CD8-positive, alpha-beta memory T cell (primary cell): Measurements from ENCODE around the gene CTNNA3. TPM values are rescaled to one million over a fixed set of nuclear protein-coding genes. Genes with fewer than 3 reads are reported as not detected.

Source experiments
- CTCF ChIA-PET: fragments of 350-600 bp; sonication (Branson Sonifier 250); formaldehyde crosslinking; loops from one replicate; lab custom pipeline; 2021; ENCODE audit warnings: antibody characterized with exemption; lab: Charles Lee
- POLR2A ChIA-PET: fragments of 350-600 bp; sonication (Branson Sonifier 250); formaldehyde crosslinking; loops from one replicate; lab custom pipeline; 2021; ENCODE audit warnings: antibody characterized with exemption; lab: Charles Lee
- DNase-seq, 5 donors: peaks; one replicate each; pipeline versions ENCODE4 v3.0.0 to v3.0.0-alpha.2; 2020 to 2022; ENCODE audit warnings: mixed read lengths in 1 of 5
- H3K27ac ChIP-seq: one replicate; pipeline ENCODE4 v1.7.0; 2013; ENCODE audit warnings: low read depth, mild to moderate bottlenecking, low read length, moderate library complexity
- H3K27me3 ChIP-seq: 2 replicates; pipeline ENCODE4 v1.7.0; 2013; ENCODE audit warnings: low read length, mild to moderate bottlenecking; ENCODE audit not compliant: insufficient read depth, poor library complexity, severe bottlenecking
- H3K36me3 ChIP-seq: 2 replicates; pipeline ENCODE4 v1.7.0; 2013; ENCODE audit warnings: mild to moderate bottlenecking, low read length, moderate library complexity; ENCODE audit not compliant: insufficient read depth
- H3K4me1 ChIP-seq: 2 replicates; pipeline ENCODE4 v1.7.0; 2013; ENCODE audit warnings: mild to moderate bottlenecking, low read length, moderate library complexity; ENCODE audit not compliant: insufficient read depth
- H3K4me3 ChIP-seq: 2 replicates; pipeline ENCODE4 v1.7.0; 2013; ENCODE audit warnings: mild to moderate bottlenecking, low read length
- H3K9me3 ChIP-seq: 2 replicates; pipeline ENCODE4 v1.7.0; 2013; ENCODE audit warnings: mild to moderate bottlenecking, low read length
- H3K27ac Mint-ChIP-seq, 8 donors: one replicate each; pipeline ENCODE4 v1.8.0; 2020 to 2021; ENCODE audit warnings: mixed read lengths in 8 of 8, mild to moderate bottlenecking in 6 of 8, inconsistent platforms in 3 of 8, moderate library complexity in 3 of 8
- H3K27me3 Mint-ChIP-seq, 2 donors: one replicate each; pipeline ENCODE4 v1.8.0; 2020 to 2021; ENCODE audit warnings: mixed read lengths in 2 of 2, mild to moderate bottlenecking in 1 of 2, moderate library complexity in 1 of 2
- H3K36me3 Mint-ChIP-seq, 3 donors: one replicate each; pipeline ENCODE4 v1.8.0; 2020 to 2021; ENCODE audit warnings: mixed read lengths in 3 of 3, inconsistent platforms in 1 of 3, mild to moderate bottlenecking in 1 of 3
- H3K4me1 Mint-ChIP-seq, 3 donors: one replicate each; pipeline ENCODE4 v1.8.0; 2020 to 2021; ENCODE audit warnings: mixed read lengths in 3 of 3, inconsistent platforms in 1 of 3, mild to moderate bottlenecking in 1 of 3
- H3K4me3 Mint-ChIP-seq, 7 donors: one replicate each; pipeline ENCODE4 v1.8.0; 2020 to 2021; ENCODE audit warnings: mixed read lengths in 7 of 7, mild to moderate bottlenecking in 6 of 7, moderate library complexity in 4 of 7, inconsistent platforms in 2 of 7
- H3K9me3 Mint-ChIP-seq, 5 donors: one replicate each; pipeline ENCODE4 v1.8.0; 2020 to 2022; ENCODE audit warnings: mixed read lengths in 5 of 5, mild to moderate bottlenecking in 3 of 5, moderate library complexity in 2 of 5, inconsistent platforms in 1 of 5
- polyA plus RNA-seq: library from polyadenylated mRNA; unstranded; fragments of 300-500 nt; fragmentation: Illumina TruSeq; gene quantifications from one replicate; pipeline ENCODE4 v1.2.3, GENCODE V29; 2021
- total RNA-seq, 2 experiments: library from RNA; stranded (reverse); gene quantifications; one replicate each; pipeline ENCODE4 v1.2.3, GENCODE V29; 2021

CTNNA3 gene
- total and polyA plus RNA-seq, 3 experiments from 2014 or later: 0.92 TPM; not detected in 2

DNA sequence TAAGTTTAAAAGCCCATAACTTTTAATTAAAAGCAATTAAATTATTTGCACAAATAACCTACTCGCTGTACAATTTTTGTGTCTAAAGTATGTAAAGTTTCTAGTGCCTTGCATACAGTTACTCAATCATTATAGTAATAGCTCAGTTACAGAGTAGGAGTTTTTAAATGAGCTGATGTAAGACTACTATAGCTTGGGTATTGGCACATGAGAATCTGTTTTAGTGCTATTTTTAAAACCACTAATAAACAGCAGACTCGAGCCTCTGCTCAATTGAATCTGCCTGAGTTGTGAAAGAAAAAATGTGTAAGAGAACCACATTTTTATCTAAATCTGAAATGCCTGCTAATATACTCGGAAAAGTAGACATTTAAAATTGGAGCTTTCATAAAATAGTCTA is 31.1 kb downstream of the CTNNA3 start:
- H3K27ac ChIP-seq: no peak overlapping the region
- no peaks in the 10 kb centered on the region for H3K27me3 ChIP-seq
- no peak for DNase-seq
- no peaks in the 10 kb centered on the region for H3K36me3 Mint-ChIP-seq
- H3K4me1 Mint-ChIP-seq: no peaks in the 10 kb centered on the region
- ChIA-PET POLR2A (no interaction called here), CTCF (interaction anchor here (1.4 to 3.5 kb wide), 2 partner anchors 33 to 116 kb away, joined by 4 to 27 read pairs; no protein-coding TSS in a partner anchor)
- no peaks in the 10 kb centered on the region for H3K4me1 ChIP-seq
- H3K27me3 Mint-ChIP-seq: peaks cover 4% of the 10 kb centered on the region in 2 donors
- H3K4me3 ChIP-seq: no peak overlapping the region
- no peaks in the 10 kb centered on the region for H3K36me3 ChIP-seq
- H3K27ac Mint-ChIP-seq: no peak overlapping the region
- H3K9me3 Mint-ChIP-seq: no peaks in the 10 kb centered on the region
- no peaks in the 10 kb centered on the region for H3K9me3 ChIP-seq
- H3K4me3 Mint-ChIP-seq: no peak overlapping the region

- Mint-ChIP-seq H3K27ac (no peak overlapping the region), H3K4me3 (no peak overlapping the region), H3K27me3 (peaks cover 4% of the 10 kb centered on the region in 2 donors), H3K4me1 (no peaks in the 10 kb centered on the region), H3K9me3 (no peaks in the 10 kb centered on the region), H3K36me3 (no peaks in the 10 kb centered on the region)
- ChIA-PET CTCF (interaction anchor here (1.2 to 3.5 kb wide), 3 partner anchors 34 to 117 kb away, joined by 3 to 27 read pairs (median 4); no protein-coding TSS in a partner anchor), POLR2A (no interaction called here)
- Histone ChIP-seq H3K36me3 (no peaks in the 10 kb centered on the region), H3K9me3 (no peaks in the 10 kb centered on the region), H3K4me1 (no peaks in the 10 kb centered on the region), H3K27me3 (no peaks in the 10 kb centered on the region), H3K27ac (no peak overlapping the region), H3K4me3 (no peak overlapping the region)
- DNase-seq: no peak
Measured at GRCh38 chr10:67663449-67664087, 32.4 kb downstream of the CTNNA3 start.

- Mint-ChIP-seq H3K9me3 (no peaks in the 10 kb centered on the region), H3K4me1 (no peaks in the 10 kb centered on the region), H3K4me3 (no peak overlapping the region), H3K27ac (no peak overlapping the region), H3K27me3 (peaks cover 4 to 10% of the 10 kb centered on the region in 2 donors), H3K36me3 (no peaks in the 10 kb centered on the region)
- POLR2A ChIA-PET: no interaction called here
- CTCF ChIA-PET: interaction anchor here (1.2 to 1.4 kb wide), 2 partner anchors 35 to 117 kb away, joined by 3 to 4 read pairs; no protein-coding TSS in a partner anchor
- no peak for DNase-seq
- no peaks in the 10 kb centered on the region for H3K36me3 ChIP-seq
- H3K27ac ChIP-seq: no peak overlapping the region
- H3K4me1 ChIP-seq: no peaks in the 10 kb centered on the region
- H3K27me3 ChIP-seq: no peaks in the 10 kb centered on the region
- no peaks in the 10 kb centered on the region for H3K9me3 ChIP-seq
- no peak overlapping the region for H3K4me3 ChIP-seq
Measured at GRCh38 chr10:67662415-67662814, 33.6 kb downstream of the CTNNA3 start.

DNA sequence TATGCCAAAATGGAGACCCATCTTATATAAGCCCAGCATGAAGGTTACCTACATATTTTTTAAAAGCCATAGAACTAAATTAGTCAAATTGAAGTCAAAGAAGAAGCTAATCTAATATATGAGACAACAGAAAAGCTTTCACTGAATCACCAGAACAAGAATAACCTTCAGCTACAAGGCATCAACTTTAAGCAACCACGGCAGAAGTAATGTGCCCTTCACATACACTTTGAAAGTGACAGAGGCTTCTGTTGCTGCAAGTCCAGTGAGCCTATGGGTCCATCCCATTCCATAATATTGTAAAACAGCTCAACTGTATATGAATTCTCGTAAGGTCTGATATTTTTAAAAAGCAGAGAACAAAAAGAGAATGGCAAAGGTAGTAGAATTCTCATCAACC is 36.5 kb downstream of the CTNNA3 start:
- Mint-ChIP-seq H3K4me3 (no peak overlapping the region), H3K9me3 (no peaks in the 10 kb centered on the region), H3K36me3 (peaks cover 0 to 3% (median 0%) of the 10 kb centered on the region in 3 donors), H3K27me3 (peaks cover 2 to 26% of the 10 kb centered on the region in 2 donors), H3K4me1 (no peaks in the 10 kb centered on the region), H3K27ac (no peak overlapping the region)
- ChIA-PET POLR2A (no interaction called here), CTCF (interaction anchor here (1.1 kb wide), 1 partner anchor 120 kb away, joined by 4 read pairs; no protein-coding TSS in a partner anchor)
- Histone ChIP-seq H3K36me3 (no peaks in the 10 kb centered on the region), H3K4me3 (no peak overlapping the region), H3K9me3 (no peaks in the 10 kb centered on the region), H3K27me3 (no peaks in the 10 kb centered on the region), H3K27ac (no peak overlapping the region), H3K4me1 (no peaks in the 10 kb centered on the region)
- DNase-seq: no peak

- no peak overlapping the region for H3K27ac Mint-ChIP-seq
Measured at GRCh38 chr10:67657775-67658174, 38.2 kb downstream of the CTNNA3 start.

DNA sequence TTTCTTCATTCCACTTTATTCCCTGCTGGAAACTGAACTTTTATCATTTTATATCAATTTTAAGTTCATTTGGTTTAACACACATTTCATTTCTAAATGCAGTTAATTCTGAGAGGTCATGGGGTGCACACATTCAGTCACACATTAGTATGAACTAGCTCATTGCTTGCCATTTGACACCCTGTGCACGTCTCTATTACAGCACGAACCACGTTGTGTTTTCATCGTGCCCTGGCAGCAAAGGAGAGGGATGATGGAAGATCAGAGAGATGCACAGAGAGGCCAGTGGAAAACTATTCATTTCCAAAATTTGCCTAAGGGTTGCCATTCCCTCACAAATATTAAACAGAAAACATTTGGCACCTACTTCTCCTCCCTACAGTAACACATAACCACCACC is 45.4 kb downstream of the CTNNA3 start:
- no peaks in the 10 kb centered on the region for H3K4me1 Mint-ChIP-seq
- Histone ChIP-seq H3K4me3 (no peak overlapping the region), H3K36me3 (no peaks in the 10 kb centered on the region), H3K27me3 (no peaks in the 10 kb centered on the region), H3K9me3 (no peaks in the 10 kb centered on the region), H3K27ac (no peak overlapping the region), H3K4me1 (no peaks in the 10 kb centered on the region)
- H3K36me3 Mint-ChIP-seq: no peaks in the 10 kb centered on the region
- no peak overlapping the region for H3K27ac Mint-ChIP-seq
- no peak for DNase-seq
- POLR2A ChIA-PET: no interaction called here
- no peak overlapping the region for H3K4me3 Mint-ChIP-seq
- CTCF ChIA-PET: no interaction called here
- peaks cover 0 to 2% (median 0%) of the 10 kb centered on the region in 5 donors for H3K9me3 Mint-ChIP-seq
- peaks cover 2 to 10% of the 10 kb centered on the region in 2 donors for H3K27me3 Mint-ChIP-seq

More at GRCh38 chr10:67657775-67658174, 38.2 kb downstream of the CTNNA3 start:
- H3K4me3 Mint-ChIP-seq: no peak overlapping the region
- no peaks in the 10 kb centered on the region for H3K27me3 ChIP-seq
- no peak overlapping the region for H3K27ac ChIP-seq
- H3K4me1 ChIP-seq: no peaks in the 10 kb centered on the region
- CTCF ChIA-PET: no interaction called here
- POLR2A ChIA-PET: no interaction called here
- no peak overlapping the region for H3K4me3 ChIP-seq
- no peak for DNase-seq
- H3K36me3 ChIP-seq: no peaks in the 10 kb centered on the region
- no peaks in the 10 kb centered on the region for H3K9me3 ChIP-seq
- peaks cover 0 to 3% (median 0%) of the 10 kb centered on the region in 3 donors for H3K36me3 Mint-ChIP-seq
- peaks cover 2 to 30% of the 10 kb centered on the region in 2 donors for H3K27me3 Mint-ChIP-seq
- no peaks in the 10 kb centered on the region for H3K4me1 Mint-ChIP-seq
- no peaks in the 10 kb centered on the region for H3K9me3 Mint-ChIP-seq

GRCh38 chr10:67648613-67649229 is 47.3 kb downstream of the CTNNA3 start:
- Histone ChIP-seq H3K27me3 (no peaks in the 10 kb centered on the region), H3K4me3 (no peak overlapping the region), H3K36me3 (no peaks in the 10 kb centered on the region), H3K27ac (no peak overlapping the region), H3K9me3 (no peaks in the 10 kb centered on the region), H3K4me1 (no peaks in the 10 kb centered on the region)
- no peak overlapping the region for H3K4me3 Mint-ChIP-seq
- H3K9me3 Mint-ChIP-seq: peaks cover 0 to 3% (median 0%) of the 10 kb centered on the region in 5 donors
- no peak overlapping the region for H3K27ac Mint-ChIP-seq
- H3K36me3 Mint-ChIP-seq: no peaks in the 10 kb centered on the region
- ChIA-PET POLR2A (no interaction called here), CTCF (no interaction called here)
- peaks cover 2 to 10% of the 10 kb centered on the region in 2 donors for H3K27me3 Mint-ChIP-seq
- H3K4me1 Mint-ChIP-seq: no peaks in the 10 kb centered on the region
- DNase-seq: no peak

GRCh38 chr10:67630904-67631303 is 65.1 kb downstream of the CTNNA3 start:
- no peak for DNase-seq
- H3K36me3 Mint-ChIP-seq: peaks cover 0 to 5% (median 4%) of the 10 kb centered on the region in 3 donors
- no peaks in the 10 kb centered on the region for H3K4me1 Mint-ChIP-seq
- H3K27ac ChIP-seq: no peak overlapping the region
- peaks cover 23 to 49% of the 10 kb centered on the region in 2 donors for H3K27me3 Mint-ChIP-seq
- no peak overlapping the region for H3K27ac Mint-ChIP-seq
- no peak overlapping the region for H3K4me3 ChIP-seq
- ChIA-PET POLR2A (no interaction called here), CTCF (no interaction called here)
- H3K9me3 ChIP-seq: no peaks in the 10 kb centered on the region
- H3K4me1 ChIP-seq: no peaks in the 10 kb centered on the region
- no peaks in the 10 kb centered on the region for H3K27me3 ChIP-seq
- H3K36me3 ChIP-seq: no peaks in the 10 kb centered on the region
- H3K4me3 Mint-ChIP-seq: no peak overlapping the region
- H3K9me3 Mint-ChIP-seq: peaks cover 0 to 13% (median 5%) of the 10 kb centered on the region in 5 donors
